GM12874 (cell line): ENCODE data around the gene IL6.

Experiments
- TF ChIP-seq, protein P1 (sequence below): IDR thresholded peaks from 2 replicates; pipeline ENCODE4 v1.5.1; 2011; ENCODE audit warnings: low read depth, mild to moderate bottlenecking, control low read depth, low read length, moderate library complexity; ENCODE audit not compliant: insufficient read depth

Gene IL6

DNA sequence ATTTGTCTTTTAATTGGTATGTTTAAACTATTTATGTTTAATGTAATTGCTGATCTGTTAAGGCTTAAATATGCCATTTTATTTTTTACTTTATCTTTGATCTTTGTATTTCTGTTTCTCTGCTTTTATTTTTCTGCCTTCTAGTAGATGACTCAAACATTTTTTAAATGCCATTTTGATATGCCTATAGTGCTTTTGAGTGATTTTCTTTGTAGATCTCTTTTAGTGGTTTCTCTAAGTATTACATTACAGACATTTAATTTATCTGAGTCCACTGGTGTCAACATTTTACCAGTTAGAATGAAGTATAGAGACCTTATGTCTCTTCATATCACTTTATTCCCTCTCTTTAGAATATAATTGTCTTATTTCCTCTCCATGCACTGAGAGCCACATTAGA, 32.7 kb downstream of the IL6 start:
- TF ChIP-seq, protein P1, sequence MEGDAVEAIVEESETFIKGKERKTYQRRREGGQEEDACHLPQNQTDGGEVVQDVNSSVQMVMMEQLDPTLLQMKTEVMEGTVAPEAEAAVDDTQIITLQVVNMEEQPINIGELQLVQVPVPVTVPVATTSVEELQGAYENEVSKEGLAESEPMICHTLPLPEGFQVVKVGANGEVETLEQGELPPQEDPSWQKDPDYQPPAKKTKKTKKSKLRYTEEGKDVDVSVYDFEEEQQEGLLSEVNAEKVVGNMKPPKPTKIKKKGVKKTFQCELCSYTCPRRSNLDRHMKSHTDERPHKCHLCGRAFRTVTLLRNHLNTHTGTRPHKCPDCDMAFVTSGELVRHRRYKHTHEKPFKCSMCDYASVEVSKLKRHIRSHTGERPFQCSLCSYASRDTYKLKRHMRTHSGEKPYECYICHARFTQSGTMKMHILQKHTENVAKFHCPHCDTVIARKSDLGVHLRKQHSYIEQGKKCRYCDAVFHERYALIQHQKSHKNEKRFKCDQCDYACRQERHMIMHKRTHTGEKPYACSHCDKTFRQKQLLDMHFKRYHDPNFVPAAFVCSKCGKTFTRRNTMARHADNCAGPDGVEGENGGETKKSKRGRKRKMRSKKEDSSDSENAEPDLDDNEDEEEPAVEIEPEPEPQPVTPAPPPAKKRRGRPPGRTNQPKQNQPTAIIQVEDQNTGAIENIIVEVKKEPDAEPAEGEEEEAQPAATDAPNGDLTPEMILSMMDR, result no peak

- TF ChIP-seq, protein P1, result no peak
Measured at GRCh38 chr7:22762866-22763265, 35.9 kb downstream of the IL6 start.

DNA sequence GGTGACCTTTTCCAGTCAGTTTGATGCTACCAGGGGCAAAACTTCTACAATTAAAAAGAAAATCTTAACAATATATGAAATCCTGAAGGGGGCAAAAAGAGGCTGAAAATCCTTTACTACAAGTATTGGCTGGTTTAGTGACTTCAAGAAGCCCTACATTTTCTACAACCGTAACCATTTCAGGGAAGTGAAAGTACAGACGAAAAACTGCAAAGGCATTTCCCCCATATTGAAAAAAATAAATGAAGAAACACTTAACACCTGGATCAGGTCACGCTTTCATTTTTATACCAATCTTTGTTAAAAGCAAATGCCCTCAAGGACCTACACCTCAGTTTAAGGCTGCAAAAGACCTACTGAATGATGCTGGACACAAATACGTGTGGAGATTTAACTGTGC, 38.6 kb downstream of the IL6 start:
- TF ChIP-seq, protein P1, result no peak

DNA sequence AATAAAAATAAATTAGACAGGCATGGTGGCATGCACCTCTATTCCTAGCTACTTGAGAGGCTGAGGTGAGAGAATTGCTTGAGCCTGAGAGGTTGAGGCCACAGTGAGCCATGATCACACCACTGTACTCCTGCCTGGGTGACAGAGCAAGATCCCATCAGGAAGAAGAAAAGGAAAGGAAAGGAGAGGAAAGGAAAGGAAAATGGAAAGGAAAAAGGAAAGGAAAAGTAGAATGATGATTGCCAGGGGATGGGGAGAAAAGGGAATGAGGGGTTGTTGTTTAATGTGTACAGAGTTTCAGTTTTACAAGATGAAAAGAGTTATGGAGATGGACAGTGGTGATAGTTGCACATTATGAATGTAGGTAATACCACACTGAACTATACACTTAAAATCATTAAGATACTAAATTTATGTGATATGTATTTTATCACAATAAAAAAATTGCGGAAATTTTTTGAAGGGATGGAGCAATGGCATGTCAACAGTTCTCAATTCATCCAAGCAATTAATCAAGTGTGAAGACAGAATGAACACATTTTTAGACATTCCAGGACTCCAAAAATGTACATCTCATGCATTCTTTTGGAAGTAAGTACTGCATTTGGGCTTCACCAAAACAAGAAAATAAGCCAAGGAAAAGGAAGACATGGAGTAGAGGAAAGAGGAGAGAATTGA, 44.3 kb downstream of the IL6 start:
- TF ChIP-seq, protein P1, result no peak

DNA sequence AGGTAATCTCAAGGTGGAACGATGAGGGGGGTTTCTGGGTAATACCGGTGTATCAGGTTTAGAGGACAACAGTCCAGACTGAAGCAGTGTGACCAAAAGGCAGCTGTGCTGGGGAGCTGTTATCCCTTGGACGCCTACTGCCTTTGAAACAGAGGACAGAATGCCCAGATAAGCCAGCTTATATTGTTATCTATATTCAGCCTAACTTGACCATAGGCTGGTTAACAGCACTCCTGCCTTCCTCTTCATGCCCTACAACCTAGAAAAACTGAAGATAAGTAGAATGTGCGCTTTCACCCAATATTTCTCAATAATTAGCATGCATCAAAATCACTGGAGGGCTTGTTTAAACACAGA, 44.9 kb downstream of the IL6 start:
- TF ChIP-seq, protein P1, result no peak

DNA sequence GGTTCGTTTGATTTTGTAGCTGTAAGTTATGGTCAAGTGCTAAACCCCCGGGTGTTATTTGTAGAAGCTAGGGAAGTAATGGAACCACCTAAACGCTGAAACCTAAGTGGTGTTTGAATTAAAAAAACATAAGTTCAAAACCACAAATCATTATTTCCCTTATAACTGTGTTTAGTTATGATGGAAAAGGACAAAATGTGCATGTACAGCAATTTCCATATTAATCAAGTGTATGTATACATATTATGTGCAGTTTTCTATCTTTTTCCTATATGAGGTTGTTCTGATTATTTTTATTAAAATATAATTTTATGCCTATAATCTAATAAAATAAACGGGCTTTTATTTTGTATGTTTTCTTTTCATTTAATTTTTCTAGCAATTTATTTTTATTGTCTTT, 45.9 kb downstream of the IL6 start:
- TF ChIP-seq, protein P1, result no peak

GRCh38 chr7:22776964-22777363, 50.0 kb downstream of the IL6 start:
- TF ChIP-seq, protein P1, result no peak

DNA sequence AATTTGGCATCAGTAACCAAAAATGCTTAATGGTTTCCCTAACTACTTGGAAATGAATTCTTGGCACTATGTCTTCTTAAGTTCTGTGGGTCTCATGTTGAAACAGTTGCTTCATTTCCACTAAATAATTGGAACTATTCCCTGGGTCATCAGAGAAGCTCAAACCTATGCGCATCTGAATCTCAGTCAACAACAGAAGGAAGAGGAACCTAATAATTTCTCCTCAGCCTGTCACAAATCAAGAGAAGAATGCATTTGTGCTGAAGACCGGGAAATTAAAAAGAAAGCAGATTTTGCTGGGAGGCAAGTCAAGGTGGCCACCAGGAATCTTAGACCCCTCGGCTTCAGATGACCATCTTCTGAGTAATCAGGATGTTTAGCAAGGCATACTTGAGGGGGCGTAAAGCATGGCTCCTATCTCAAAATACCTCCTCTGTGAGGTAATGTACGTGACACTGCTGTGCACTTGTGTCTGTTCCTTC, 54.3 kb downstream of the IL6 start:
- TF ChIP-seq, protein P1, result no peak
